PFSK-1 (cell line): ENCODE results near the gene GPD2.

ENCODE experiments used
- FOXP2 ChIP-seq: optimal IDR thresholded peaks from 2 replicates; pipeline ENCODE3; 2011; ENCODE audit warnings: borderline replicate concordance, control low read depth, inconsistent platforms; ENCODE audit not compliant: insufficient read depth; ENCODE audit errors: extremely low read length, extremely low read depth
- POLR2AphosphoS5 ChIP-seq: IDR thresholded peaks from 2 replicates; pipeline ENCODE4 v1.6.1; 2012; ENCODE audit warnings: low read depth, mild to moderate bottlenecking, control low read depth, low read length, moderate library complexity
- REST ChIP-seq, 2 experiments: IDR thresholded peaks; 2 replicates each; pipeline versions ENCODE4 v1.6.1 to v1.8.0; 2011 to 2012; ENCODE audit warnings: low read depth in 2 of 2, low read length in 2 of 2, control low read depth in 1 of 2, inconsistent platforms in 1 of 2, mild to moderate bottlenecking in 1 of 2, moderate library complexity in 1 of 2; ENCODE audit not compliant: insufficient read depth in 1 of 2
- SIN3A ChIP-seq: IDR thresholded peaks from 2 replicates; pipeline ENCODE4 v1.6.1; 2012; ENCODE audit warnings: mild to moderate bottlenecking, low read length, moderate library complexity, borderline replicate concordance; ENCODE audit not compliant: insufficient read depth
- TAF1 ChIP-seq: IDR thresholded peaks from 2 replicates; pipeline ENCODE4 v1.6.1; 2012; ENCODE audit warnings: low read length, control low read depth, borderline replicate concordance; ENCODE audit not compliant: insufficient read depth

GPD2 gene

GRCh38 chr2:156445296-156446220 is 9.4 kb downstream of the GPD2 start:
- TF ChIP-seq REST (IDR thresholded peaks at IDR 0.05; ENCODE audit: insufficient read depth in 1 of 2, low read depth in 2 of 2, low read length in 2 of 2) (no peak), TAF1 (no peak)

GRCh38 chr2:156447761-156448160 is 11.6 kb downstream of the GPD2 start:
- TF ChIP-seq REST (IDR thresholded peaks at IDR 0.05; ENCODE audit: insufficient read depth in 1 of 2, low read depth in 2 of 2, low read length in 2 of 2) (no peak), POLR2AphosphoS5 (no peak), FOXP2 (no peak), SIN3A (no peak), TAF1 (no peak)

GRCh38 chr2:156448766-156449165 is 12.6 kb downstream of the GPD2 start:
- TF ChIP-seq POLR2AphosphoS5 (no peak), FOXP2 (no peak), TAF1 (no peak), REST (IDR thresholded peaks at IDR 0.05; ENCODE audit: insufficient read depth in 1 of 2, low read depth in 2 of 2, low read length in 2 of 2) (no peak), SIN3A (no peak)

- TF ChIP-seq FOXP2 (no peak), TAF1 (no peak), POLR2AphosphoS5 (no peak), SIN3A (no peak), REST (IDR thresholded peaks at IDR 0.05; ENCODE audit: insufficient read depth in 1 of 2, low read depth in 2 of 2, low read length in 2 of 2) (no peak)
Observed at GRCh38 chr2:156452971-156453370, 16.8 kb downstream of the GPD2 start.
